Measurements from ENCODE around the gene GLB1L2.

GLB1L2 gene

DNA sequence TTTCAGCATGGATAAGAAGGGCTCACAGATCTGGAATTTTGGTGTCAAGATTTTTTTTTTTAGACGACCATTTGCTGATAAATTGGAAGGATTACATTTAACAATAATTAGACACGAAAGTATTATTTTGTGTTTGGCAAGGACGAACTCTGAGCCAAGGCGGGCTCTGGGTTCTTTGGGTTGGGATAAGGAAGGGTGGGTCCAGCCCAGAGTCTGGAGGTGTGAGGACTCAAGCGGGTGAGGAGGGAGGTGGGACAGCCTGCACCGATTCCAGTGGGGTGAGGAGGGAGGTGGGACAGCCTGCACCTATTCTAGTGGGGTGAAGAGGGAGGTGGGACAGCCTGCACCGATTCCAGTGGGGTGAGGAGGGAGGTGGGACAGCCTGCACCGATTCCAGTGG, 76.1 kb downstream of the GLB1L2 start:
- TF ChIP-seq, protein P1, sequence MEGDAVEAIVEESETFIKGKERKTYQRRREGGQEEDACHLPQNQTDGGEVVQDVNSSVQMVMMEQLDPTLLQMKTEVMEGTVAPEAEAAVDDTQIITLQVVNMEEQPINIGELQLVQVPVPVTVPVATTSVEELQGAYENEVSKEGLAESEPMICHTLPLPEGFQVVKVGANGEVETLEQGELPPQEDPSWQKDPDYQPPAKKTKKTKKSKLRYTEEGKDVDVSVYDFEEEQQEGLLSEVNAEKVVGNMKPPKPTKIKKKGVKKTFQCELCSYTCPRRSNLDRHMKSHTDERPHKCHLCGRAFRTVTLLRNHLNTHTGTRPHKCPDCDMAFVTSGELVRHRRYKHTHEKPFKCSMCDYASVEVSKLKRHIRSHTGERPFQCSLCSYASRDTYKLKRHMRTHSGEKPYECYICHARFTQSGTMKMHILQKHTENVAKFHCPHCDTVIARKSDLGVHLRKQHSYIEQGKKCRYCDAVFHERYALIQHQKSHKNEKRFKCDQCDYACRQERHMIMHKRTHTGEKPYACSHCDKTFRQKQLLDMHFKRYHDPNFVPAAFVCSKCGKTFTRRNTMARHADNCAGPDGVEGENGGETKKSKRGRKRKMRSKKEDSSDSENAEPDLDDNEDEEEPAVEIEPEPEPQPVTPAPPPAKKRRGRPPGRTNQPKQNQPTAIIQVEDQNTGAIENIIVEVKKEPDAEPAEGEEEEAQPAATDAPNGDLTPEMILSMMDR (IDR thresholded peaks at IDR 0.05; ENCODE audit: control extremely low read depth, extremely low read depth, low read depth, missing control alignments), result no peak
- DNase-seq (ENCODE audit: extremely low spot score), result no peak
- CTCF ChIA-PET, result no interaction called here
- POLR2A ChIA-PET, result no interaction called here

DNA sequence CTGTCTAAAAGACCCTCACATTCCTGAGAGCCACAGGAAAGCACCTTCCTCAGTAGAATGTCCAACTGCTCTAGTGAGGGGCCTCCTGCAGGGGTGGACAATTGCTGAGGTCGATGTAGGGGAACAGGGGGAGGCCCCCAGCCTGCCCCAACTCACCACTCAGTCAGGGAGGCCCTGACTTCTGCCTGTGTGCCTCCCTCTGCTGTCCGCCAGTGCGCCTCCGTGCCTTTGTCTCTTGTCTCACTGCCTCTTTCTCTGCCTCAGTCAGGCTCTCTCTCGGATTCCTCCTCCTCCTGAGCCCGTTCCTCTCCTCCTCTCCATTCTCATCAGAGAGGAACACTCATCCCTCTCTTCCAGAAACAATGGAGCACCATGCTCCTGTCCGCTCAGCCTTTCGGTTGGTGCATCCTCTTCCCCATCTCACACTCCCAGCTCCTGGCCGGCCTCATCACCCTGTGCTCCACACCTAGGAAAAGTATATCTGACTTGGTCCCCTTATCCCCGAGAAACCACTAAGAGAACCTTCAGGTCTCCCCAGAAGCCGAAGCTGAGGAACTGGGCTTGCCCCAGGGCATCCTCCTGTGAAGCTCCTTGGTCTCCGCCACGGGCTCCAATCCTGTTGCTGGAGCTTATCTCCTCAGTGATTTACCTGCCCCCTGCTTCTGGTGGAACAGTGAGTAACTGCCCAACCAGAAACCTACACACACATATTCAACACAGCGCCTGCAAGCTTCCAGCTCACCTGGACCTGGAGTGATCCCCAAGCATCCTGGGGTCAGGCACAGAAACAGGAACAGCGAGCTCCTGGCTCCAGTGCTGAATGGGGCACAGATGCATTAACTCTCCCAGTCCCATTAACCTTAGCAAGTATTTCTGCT, 78.0 kb downstream of the GLB1L2 start:
- DNase-seq (ENCODE audit: extremely low spot score), result no peak
- ChIA-PET CTCF (no interaction called here), POLR2A (no interaction called here)
- TF ChIP-seq, protein P1 (IDR thresholded peaks at IDR 0.05; ENCODE audit: control extremely low read depth, extremely low read depth, low read depth, missing control alignments), result no peak

DNA sequence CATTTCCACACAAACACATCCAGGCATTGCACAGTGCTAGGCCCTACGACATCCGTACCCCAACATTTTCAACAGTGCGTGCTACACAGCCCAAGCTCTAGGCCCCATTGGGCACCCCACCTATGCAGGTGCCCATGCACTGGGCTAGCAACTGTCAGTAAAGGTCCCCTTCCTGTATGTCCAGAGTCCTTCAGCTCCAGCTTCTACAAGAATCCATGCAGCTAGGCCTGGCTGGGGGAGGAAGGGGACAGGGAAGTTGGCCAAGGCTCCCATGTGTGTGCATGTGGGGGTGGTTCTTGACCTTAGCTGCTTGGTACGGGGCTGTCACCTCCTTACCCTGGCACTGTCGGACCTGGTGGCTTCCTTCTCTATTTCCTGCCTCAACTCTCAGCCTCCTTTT, 79.0 kb downstream of the GLB1L2 start:
- TF ChIP-seq, protein P1 (IDR thresholded peaks at IDR 0.05; ENCODE audit: control extremely low read depth, extremely low read depth, low read depth, missing control alignments), result no peak
- DNase-seq (ENCODE audit: extremely low spot score), result no peak
- CTCF ChIA-PET, result no interaction called here
- POLR2A ChIA-PET, result no interaction called here

DNA sequence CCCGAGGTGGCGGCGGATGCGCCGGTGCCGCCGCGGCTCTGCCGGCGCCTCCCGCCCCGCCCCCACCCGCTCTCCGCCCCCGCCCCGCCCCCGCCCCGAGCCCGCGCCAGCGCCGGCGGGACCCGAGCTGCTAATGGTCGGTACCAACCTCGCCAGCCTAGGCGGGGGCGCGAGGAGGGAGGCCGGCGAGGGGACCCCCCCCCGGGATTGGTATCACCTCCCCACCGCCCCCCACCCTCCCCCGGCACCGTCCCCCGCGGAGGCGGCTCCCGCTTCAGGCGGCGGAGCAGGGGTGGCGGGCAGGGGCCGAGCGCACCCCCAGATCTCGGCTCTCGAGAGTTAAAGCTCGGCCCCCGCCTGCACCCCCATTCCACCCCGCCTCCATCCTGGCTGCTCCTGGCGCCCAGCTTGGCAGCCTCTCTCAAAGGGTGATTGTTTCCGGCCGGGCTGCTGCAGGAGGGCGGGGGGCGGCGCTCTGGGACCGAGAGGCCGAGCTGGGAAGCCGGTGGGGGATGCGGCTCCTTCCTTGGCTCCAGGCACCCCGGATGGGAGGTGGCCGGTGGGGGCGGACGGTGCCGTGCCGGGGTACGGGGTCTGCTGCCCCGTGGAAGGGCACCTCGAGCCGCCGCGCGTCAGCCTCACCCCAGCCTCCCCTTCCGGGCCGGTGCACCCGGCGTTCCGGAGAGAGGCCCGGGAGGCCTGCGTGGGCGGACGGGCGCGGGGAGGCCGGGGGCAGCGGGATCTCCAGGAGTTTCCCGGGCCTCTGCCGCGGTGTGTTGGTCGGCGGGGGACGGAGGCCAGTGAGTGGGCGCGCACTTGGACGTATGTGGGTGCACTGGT, 80.6 kb downstream of the GLB1L2 start, which contains the start of gene B3GAT1:
TSS of gene B3GAT1 (minus strand) at position 40 of the 840 bp plus-strand sequence. CDS start 24,583 bp downstream, outside the sequence.
- TF ChIP-seq, protein P1 (IDR thresholded peaks at IDR 0.05; ENCODE audit: control extremely low read depth, extremely low read depth, low read depth, missing control alignments), result no peak

DNA sequence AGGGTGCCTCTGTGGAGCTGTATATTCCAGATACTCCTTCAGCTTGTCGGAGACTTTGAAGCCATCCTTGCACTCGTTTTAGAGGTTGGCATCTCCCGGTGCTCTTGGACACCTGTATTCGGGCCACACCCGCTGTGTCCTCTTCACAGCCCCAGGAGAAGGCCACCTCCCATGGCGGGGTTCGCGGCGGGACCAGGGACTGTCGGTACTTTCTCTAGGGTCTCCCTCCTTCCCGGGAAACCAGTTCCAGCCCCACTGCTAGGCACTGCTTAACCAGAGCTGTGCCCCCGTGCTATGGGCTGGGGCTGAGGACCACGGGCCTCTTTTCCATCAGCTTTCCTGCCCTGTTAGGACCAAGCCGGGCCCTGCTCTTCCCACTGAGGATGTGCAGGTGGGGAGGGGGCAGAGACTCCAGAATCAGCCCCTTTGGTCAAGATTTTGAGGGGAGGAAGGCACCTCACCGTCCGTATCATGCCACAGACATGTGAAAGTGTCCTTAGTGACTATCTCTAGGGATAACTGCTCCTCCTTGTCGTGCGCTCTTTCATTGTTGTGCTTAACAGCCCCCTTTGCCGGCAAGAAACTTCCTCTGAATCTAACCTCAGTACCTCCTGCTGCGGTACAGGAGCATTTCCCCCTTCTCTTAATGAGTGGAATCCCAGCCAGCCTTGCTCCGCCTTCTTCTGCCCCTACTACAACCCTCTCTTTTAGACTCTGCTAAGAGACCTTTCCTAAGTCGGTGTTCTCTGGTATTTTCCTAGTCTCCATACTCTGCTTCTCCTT, 81.4 kb downstream of the GLB1L2 start:
- CTCF ChIA-PET, result no interaction called here
- POLR2A ChIA-PET, result no interaction called here
- TF ChIP-seq, protein P1 (IDR thresholded peaks at IDR 0.05; ENCODE audit: control extremely low read depth, extremely low read depth, low read depth, missing control alignments), result no peak
- no peak for DNase-seq (ENCODE audit: extremely low spot score)

More for the DNA sequence above, 80.6 kb downstream of the GLB1L2 start, which contains the start of gene B3GAT1:
- ChIA-PET POLR2A (no interaction called here), CTCF (no interaction called here)
- DNase-seq (ENCODE audit: extremely low spot score), result no peak
